Upper lobe of left lung (tissue), 4 donors: ENCODE results near the gene S100A8.

ENCODE experiments used
- EP300 ChIP-seq, 4 donors: sonication (generic); formaldehyde crosslinking; IDR thresholded peaks; one replicate each; pipeline ENCODE4 v1.5.1; 2017; ENCODE audit warnings: antibody characterized with exemption in 4 of 4, control low read depth in 2 of 4
- POLR2A ChIP-seq, 4 donors: fragments of 450-650 bp; IDR thresholded peaks; one replicate each; pipeline ENCODE4 v1.5.1; 2016 to 2017; ENCODE audit warnings: antibody characterized with exemption in 4 of 4, mild to moderate bottlenecking in 2 of 4
- POLR2AphosphoS5 ChIP-seq, 2 donors: sonication (generic); formaldehyde crosslinking; IDR thresholded peaks; one replicate each; pipeline ENCODE4 v1.5.1; 2017; ENCODE audit warnings: antibody characterized with exemption in 2 of 2
- TF ChIP-seq, protein P1 (sequence below), 6 experiments: fragments of 450-650 bp in 4 of 6; fragments of 200-600 bp in 2 of 6; sonication (generic) in 2 of 6; IDR thresholded peaks; one replicate each; pipeline ENCODE4 v1.5.1; 2016 to 2019; ENCODE audit warnings: antibody characterized with exemption in 6 of 6

DNA sequence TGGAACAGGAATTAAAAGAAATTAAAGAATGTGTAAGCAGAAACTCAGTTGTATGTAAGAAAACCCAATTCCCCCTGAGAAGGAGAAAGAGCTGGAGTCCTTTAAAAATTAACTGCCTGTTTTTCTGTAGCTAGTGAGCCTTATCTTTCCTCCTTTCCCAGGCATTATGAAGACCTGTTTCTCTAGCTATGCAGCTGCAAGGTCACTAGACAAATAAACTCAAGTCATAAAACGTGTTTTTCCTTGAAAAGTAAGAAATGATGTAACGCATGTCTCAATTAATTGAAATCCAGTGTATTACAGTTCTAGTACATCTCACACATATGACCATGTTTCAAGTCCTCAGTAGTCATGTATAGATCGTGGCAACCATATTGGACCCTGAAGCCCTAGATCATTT, 20.7 kb downstream of the S100A8 start:
- TF ChIP-seq, protein P1, sequence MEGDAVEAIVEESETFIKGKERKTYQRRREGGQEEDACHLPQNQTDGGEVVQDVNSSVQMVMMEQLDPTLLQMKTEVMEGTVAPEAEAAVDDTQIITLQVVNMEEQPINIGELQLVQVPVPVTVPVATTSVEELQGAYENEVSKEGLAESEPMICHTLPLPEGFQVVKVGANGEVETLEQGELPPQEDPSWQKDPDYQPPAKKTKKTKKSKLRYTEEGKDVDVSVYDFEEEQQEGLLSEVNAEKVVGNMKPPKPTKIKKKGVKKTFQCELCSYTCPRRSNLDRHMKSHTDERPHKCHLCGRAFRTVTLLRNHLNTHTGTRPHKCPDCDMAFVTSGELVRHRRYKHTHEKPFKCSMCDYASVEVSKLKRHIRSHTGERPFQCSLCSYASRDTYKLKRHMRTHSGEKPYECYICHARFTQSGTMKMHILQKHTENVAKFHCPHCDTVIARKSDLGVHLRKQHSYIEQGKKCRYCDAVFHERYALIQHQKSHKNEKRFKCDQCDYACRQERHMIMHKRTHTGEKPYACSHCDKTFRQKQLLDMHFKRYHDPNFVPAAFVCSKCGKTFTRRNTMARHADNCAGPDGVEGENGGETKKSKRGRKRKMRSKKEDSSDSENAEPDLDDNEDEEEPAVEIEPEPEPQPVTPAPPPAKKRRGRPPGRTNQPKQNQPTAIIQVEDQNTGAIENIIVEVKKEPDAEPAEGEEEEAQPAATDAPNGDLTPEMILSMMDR (IDR thresholded peaks at IDR 0.05) = no peak
- TF ChIP-seq POLR2A (IDR thresholded peaks at IDR 0.05) = no peak
- TF ChIP-seq POLR2AphosphoS5 (IDR thresholded peaks at IDR 0.05) = no peak
- no peak for TF ChIP-seq EP300 (IDR thresholded peaks at IDR 0.05)
